A549 (cell line): ENCODE data around the gene UTP3. TPM values are rescaled to one million over a fixed set of nuclear protein-coding genes. Genes with fewer than 3 reads are reported as not detected.

Experiments used
- ATAC-seq, 2 experiments: fragments of 200-7000 bp in 1 of 2; fragments of >200 bp in 1 of 2; cut with Nextera tagmentation in 1 of 2; cut with Tn5 transposase in 1 of 2; 3 replicates each; pipeline versions ENCODE4 v1.8.0 to v1.9.1; 2018 to 2020; ENCODE audit warnings: mild to moderate bottlenecking in 1 of 2, moderate library complexity in 1 of 2
- CTCF ChIA-PET: fragments of 300-600 bp; sonication (Branson Sonifier 250); formaldehyde crosslinking; extraction: SDS; loops from one replicate; lab custom pipeline; 2021; ENCODE audit warnings: antibody characterized with exemption, inconsistent platforms; lab: Yijun Ruan, JAX
- POLR2A ChIA-PET: fragments of 350-600 bp; formaldehyde crosslinking; extraction: SDS; loops from one replicate; lab custom pipeline; 2021; ENCODE audit warnings: antibody characterized with exemption, inconsistent platforms; lab: Yijun Ruan, JAX
- DNase-seq, 2 experiments: peaks; one replicate each; pipeline versions ENCODE4 v3.0.0 to v3.0.0-alpha.2; 2011 to 2016; ENCODE audit warnings: low read depth in 1 of 2, low spot score in 1 of 2
- FAIRE-seq: peaks from 2 replicates; lab custom pipeline; 2011; peaks lifted over from hg19 to GRCh38; lab: Jason Lieb, UNC
- H3K27ac ChIP-seq, 2 experiments: fragments of >200 bp; sonication (Bioruptor Twin); formaldehyde crosslinking; 3 replicates each; pipeline ENCODE4 v1.5.1; 2016 to 2017
- H3K4me1 ChIP-seq: fragments of >200 bp; sonication (Bioruptor Twin); formaldehyde crosslinking; 3 replicates; pipeline ENCODE4 v1.6.1; 2016
- H3K4me2 ChIP-seq: fragments of >200 bp; sonication (Bioruptor Twin); formaldehyde crosslinking; 3 replicates; pipeline ENCODE4 v1.6.1; 2016
- H3K4me3 ChIP-seq: fragments of >200 bp; sonication (Bioruptor Twin); formaldehyde crosslinking; 3 replicates; pipeline ENCODE4 v1.5.1; 2016
- H3K9me3 ChIP-seq: fragments of >200 bp; sonication (Bioruptor Twin); formaldehyde crosslinking; 3 replicates; pipeline ENCODE4 v1.6.1; 2016
- CEBPB ChIP-seq, 2 experiments: fragments of >200 bp in 1 of 2; sonication (Bioruptor Twin) in 1 of 2; formaldehyde crosslinking in 1 of 2; IDR thresholded peaks; 2 replicates each; pipeline ENCODE4 v1.6.1; 2012 to 2016
- CHD2 ChIP-seq: fragments of 150-350 bp; IDR thresholded peaks from 2 replicates; pipeline ENCODE4 v1.6.1; 2014; ENCODE audit warnings: low read length; ENCODE audit not compliant: partially characterized antibody
- ESRRA ChIP-seq: fragments of 150-350 bp; IDR thresholded peaks from 2 replicates; pipeline ENCODE4 v1.6.1; 2014; ENCODE audit warnings: mild to moderate bottlenecking, low read length, borderline replicate concordance
- FOSB ChIP-seq: fragments of 250-450 bp; sonication (Bioruptor Pico); IDR thresholded peaks from 2 replicates; pipeline ENCODE4 v1.5.0; 2020; ENCODE audit warnings: mild to moderate bottlenecking, moderate library complexity
- FOSL2 ChIP-seq, 2 experiments: fragments of 450-650 bp in 1 of 2; fragments of >200 bp in 1 of 2; sonication (Bioruptor Twin) in 1 of 2; formaldehyde crosslinking; IDR thresholded peaks; 2 replicates each; pipeline versions ENCODE4 v1.5.0 to v1.6.1; 2016 to 2020; ENCODE audit warnings: mild to moderate bottlenecking in 1 of 2, moderate library complexity in 1 of 2
- FOXS1 ChIP-seq: fragments of 250-450 bp; sonication (Bioruptor Pico); IDR thresholded peaks from 2 replicates; pipeline ENCODE4 v1.5.0; 2020; ENCODE audit warnings: mild to moderate bottlenecking, moderate library complexity
- GATA3 ChIP-seq: IDR thresholded peaks from 2 replicates; pipeline ENCODE4 v1.6.1; 2012; ENCODE audit warnings: borderline replicate concordance
- HEYL ChIP-seq: fragments of 250-450 bp; sonication (Bioruptor Pico); IDR thresholded peaks from 2 replicates; pipeline ENCODE4 v1.8.0; 2021; ENCODE audit warnings: mild to moderate bottlenecking, moderate library complexity
- HOXB13 ChIP-seq: fragments of 250-450 bp; sonication (Bioruptor Pico); IDR thresholded peaks from 2 replicates; pipeline ENCODE4 v1.5.0; 2020; ENCODE audit warnings: low read depth, mild to moderate bottlenecking, moderate library complexity
- HOXB5 ChIP-seq: fragments of 250-450 bp; sonication (Bioruptor Pico); IDR thresholded peaks from 2 replicates; pipeline ENCODE4 v1.5.0; 2020; ENCODE audit warnings: mild to moderate bottlenecking, moderate library complexity
- JUN ChIP-seq, 2 experiments: fragments of >200 bp; sonication (Bioruptor Twin); formaldehyde crosslinking; IDR thresholded peaks; 2 replicates in 1 of 2; 3 replicates in 1 of 2; pipeline ENCODE4 v1.6.1; 2016 to 2017
- MAFK ChIP-seq: fragments of 450-650 bp; IDR thresholded peaks from 2 replicates; pipeline ENCODE4 v1.6.1; 2014; ENCODE audit not compliant: partially characterized antibody
- MYC ChIP-seq: IDR thresholded peaks from 2 replicates; pipeline ENCODE4 v1.6.1; 2012; ENCODE audit warnings: mild to moderate bottlenecking, inconsistent platforms, low read length, improper control_type of control experiment, borderline replicate concordance
- NPAS2 ChIP-seq: fragments of 250-450 bp; sonication (Bioruptor Pico); IDR thresholded peaks from 2 replicates; pipeline ENCODE4 v1.8.0; 2022; ENCODE audit warnings: mild to moderate bottlenecking, moderate library complexity, borderline replicate concordance
- POLR2A ChIP-seq: IDR thresholded peaks from 2 replicates; pipeline ENCODE4 v1.6.1; 2012; ENCODE audit warnings: mild to moderate bottlenecking, low read length
- RCOR1 ChIP-seq: fragments of 150-350 bp; IDR thresholded peaks from 2 replicates; pipeline ENCODE4 v1.6.1; 2014; ENCODE audit warnings: antibody characterized with exemption, low read length, low read depth
- RNF2 ChIP-seq: fragments of 200-600 bp; sonication (generic); IDR thresholded peaks from 2 replicates; pipeline ENCODE4 v1.6.1; 2016; ENCODE audit warnings: low read depth, mild to moderate bottlenecking, antibody characterized with exemption, moderate library complexity, borderline replicate concordance
- TP53 ChIP-seq: fragments of 250-450 bp; sonication (Bioruptor Pico); IDR thresholded peaks from 2 replicates; pipeline ENCODE4 v1.5.0; 2021; ENCODE audit warnings: mild to moderate bottlenecking, moderate library complexity
- ZC3H11A ChIP-seq: fragments of 450-650 bp; IDR thresholded peaks from 2 replicates; pipeline ENCODE4 v1.6.1; 2014; ENCODE audit warnings: antibody characterized with exemption, mild to moderate bottlenecking
- ZNF302 ChIP-seq: fragments of 250-450 bp; sonication (Bioruptor Pico); IDR thresholded peaks from 2 replicates; pipeline ENCODE4 v1.9.0; 2021; ENCODE audit warnings: inconsistent platforms, mild to moderate bottlenecking, moderate library complexity
- ZSCAN20 ChIP-seq: fragments of 250-450 bp; sonication (Bioruptor Pico); IDR thresholded peaks from 2 replicates; pipeline ENCODE4 v1.8.0; 2022; ENCODE audit warnings: mild to moderate bottlenecking, moderate library complexity
- WGBS: methylation state at CpG from one replicate; pipeline ENCODE4 v1.1.6; 2017; ENCODE audit errors: missing lambda C conversion rate; 5-methylcytosine and 5-hydroxymethylcytosine counted together
- polyA minus RNA-seq: library from RNA; depleted of rRNA, polyadenylated mRNA; stranded (reverse); fragments of >200 nt; gene quantifications from 2 replicates; pipeline ENCODE4 v1.2.3, GENCODE V29; 2011; rRNA and poly(A)+ RNA removed
- polyA plus RNA-seq, 4 experiments: library from polyadenylated mRNA; depleted of rRNA in 3 of 4; stranded (reverse); fragments of >200 nt; fragmentation: RNase III in 1 of 4; extraction: RNeasy Plus Mini Kit Qiagen cat#74134 plus additional on column Dnase treatment in 1 of 4; gene quantifications; 2 replicates in 3 of 4; 3 replicates in 1 of 4; pipeline ENCODE4 v1.2.3, GENCODE V29; 2011 to 2017
- TF ChIP-seq, protein P1 (sequence below): IDR thresholded peaks from 2 replicates; pipeline ENCODE4 v1.6.1; 2012
- TF ChIP-seq, protein P2 (sequence below): fragments of 150-350 bp; IDR thresholded peaks from 2 replicates; pipeline ENCODE4 v1.6.1; 2014; ENCODE audit warnings: low read depth, mild to moderate bottlenecking, low read length
- TF ChIP-seq, protein P3 (sequence below): fragments of 450-650 bp; IDR thresholded peaks from 2 replicates; pipeline ENCODE4 v1.6.1; 2014; ENCODE audit warnings: antibody characterized with exemption
- TF ChIP-seq, protein P4 (sequence below): fragments of >200 bp; sonication (Bioruptor Twin); formaldehyde crosslinking; IDR thresholded peaks from 3 replicates; pipeline ENCODE4 v1.5.1; 2016
- TF ChIP-seq, protein P5 (sequence below): fragments of >200 bp; sonication (Bioruptor Twin); formaldehyde crosslinking; IDR thresholded peaks from 3 replicates; pipeline ENCODE4 v1.6.1; 2016

The UTP3 gene, protein sequence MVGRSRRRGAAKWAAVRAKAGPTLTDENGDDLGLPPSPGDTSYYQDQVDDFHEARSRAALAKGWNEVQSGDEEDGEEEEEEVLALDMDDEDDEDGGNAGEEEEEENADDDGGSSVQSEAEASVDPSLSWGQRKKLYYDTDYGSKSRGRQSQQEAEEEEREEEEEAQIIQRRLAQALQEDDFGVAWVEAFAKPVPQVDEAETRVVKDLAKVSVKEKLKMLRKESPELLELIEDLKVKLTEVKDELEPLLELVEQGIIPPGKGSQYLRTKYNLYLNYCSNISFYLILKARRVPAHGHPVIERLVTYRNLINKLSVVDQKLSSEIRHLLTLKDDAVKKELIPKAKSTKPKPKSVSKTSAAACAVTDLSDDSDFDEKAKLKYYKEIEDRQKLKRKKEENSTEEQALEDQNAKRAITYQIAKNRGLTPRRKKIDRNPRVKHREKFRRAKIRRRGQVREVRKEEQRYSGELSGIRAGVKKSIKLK
- polyA plus RNA-seq (2011; rRNA removed) (19.0 and 24.8 TPM in 2 replicates), polyA plus RNA-seq (2017; fragmentation: RNase III; extraction: RNeasy Plus Mini Kit Qiagen cat#74134 plus additional on column Dnase treatment) (44.6 to 46.2 TPM (median 45.2 TPM) in 3 replicates), polyA minus RNA-seq (3.6 and 4.1 TPM in 2 replicates)
- polyA plus RNA-seq (2012; cell fraction: cytosol; rRNA removed), result 15.2 and 19.6 TPM in 2 replicates
- polyA plus RNA-seq (2012; cell fraction: nucleus; rRNA removed), result 9.3 and 9.9 TPM in 2 replicates

DNA sequence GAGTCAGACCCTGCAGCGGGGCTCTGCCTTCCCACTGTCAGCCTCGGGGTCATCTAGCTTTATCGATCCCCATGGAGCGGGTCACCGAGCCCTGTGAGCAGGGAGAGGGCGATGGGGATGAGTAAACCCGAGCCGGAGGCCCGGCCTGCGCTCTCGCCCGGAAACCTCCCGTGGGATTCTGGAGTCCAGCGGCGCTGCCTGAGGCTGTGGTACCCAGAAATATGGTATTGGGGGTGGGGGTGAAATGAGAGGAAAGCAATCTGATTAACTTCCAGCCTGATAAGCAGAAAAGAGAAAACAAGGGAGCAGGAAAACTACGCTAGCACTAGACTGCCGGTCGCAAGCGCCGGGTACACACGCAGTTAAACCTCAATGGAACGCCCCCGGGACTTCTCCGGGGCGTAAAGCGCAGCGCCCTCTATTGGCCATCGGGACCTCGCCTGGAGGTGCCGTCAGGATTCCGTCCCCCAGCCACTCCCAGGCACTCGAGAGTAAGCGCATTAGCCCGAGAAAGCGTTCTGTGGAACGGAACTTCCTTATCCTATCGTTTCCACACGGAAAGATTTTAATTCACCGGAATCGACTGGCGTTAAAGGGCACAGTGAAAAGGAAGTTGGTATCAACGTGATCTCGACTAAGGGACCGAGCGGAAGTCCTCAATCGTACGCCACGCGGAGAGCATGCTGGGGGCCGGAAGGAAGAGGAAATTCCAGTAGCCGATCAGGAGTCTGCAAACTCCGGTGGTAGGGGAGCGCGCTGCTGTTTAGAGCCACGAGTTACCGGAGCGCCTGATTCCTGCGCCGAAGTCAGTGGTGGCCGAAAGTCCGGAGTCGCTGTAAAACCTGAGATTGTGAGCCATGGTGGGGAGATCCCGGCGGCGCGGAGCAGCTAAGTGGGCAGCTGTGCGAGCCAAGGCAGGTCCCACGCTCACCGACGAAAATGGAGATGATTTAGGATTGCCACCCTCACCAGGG is at the start of gene UTP3:
Gene UTP3 (plus strand): TSS at position 712 of the 974 bp plus-strand sequence. CDS start 146 bp downstream, at position 858.
- ChIA-PET CTCF (interaction anchor here (0.6 to 1.8 kb wide), 9 partner anchors 9 to 36 kb away, joined by 3 to 10 read pairs (median 4); partner anchors contain the start of gene JCHAIN), POLR2A (interaction anchor here (0.9 to 2.2 kb wide), 2 partner anchors 10 to 16 kb away, joined by 4 to 12 read pairs; no protein-coding TSS in a partner anchor)
- Histone ChIP-seq H3K4me1 (peaks cover 21% of the 10 kb centered on the region), H3K4me2 (peak within 1 kb of the TSS; percentile 87), H3K27ac (peak within 1 kb of the TSS; percentile 87 to 96), H3K9me3 (no peaks in the 10 kb centered on the region), H3K4me3 (peak within 1 kb of the TSS; percentile 70)
- DNase-seq, result peak; percentile 75 to 97
- FAIRE-seq, result peak; percentile 7
- under 1% methylated on average over 51 of the region's 70 CpGs for WGBS
- peak; percentile 97 for ATAC-seq
- TF ChIP-seq FOSB, result no peak
- no peak for TF ChIP-seq FOXS1 (CRISPR knock-in tag)
- peak; percentile 64 to 85; a peak in 4 of 5 replicates for TF ChIP-seq JUN (IDR thresholded peaks at IDR 0.05)
- no peak for TF ChIP-seq ZSCAN20
- TF ChIP-seq, protein P1, sequence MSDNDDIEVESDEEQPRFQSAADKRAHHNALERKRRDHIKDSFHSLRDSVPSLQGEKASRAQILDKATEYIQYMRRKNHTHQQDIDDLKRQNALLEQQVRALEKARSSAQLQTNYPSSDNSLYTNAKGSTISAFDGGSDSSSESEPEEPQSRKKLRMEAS, result peak; percentile 94
- no peak for TF ChIP-seq TP53
- TF ChIP-seq, protein P2, sequence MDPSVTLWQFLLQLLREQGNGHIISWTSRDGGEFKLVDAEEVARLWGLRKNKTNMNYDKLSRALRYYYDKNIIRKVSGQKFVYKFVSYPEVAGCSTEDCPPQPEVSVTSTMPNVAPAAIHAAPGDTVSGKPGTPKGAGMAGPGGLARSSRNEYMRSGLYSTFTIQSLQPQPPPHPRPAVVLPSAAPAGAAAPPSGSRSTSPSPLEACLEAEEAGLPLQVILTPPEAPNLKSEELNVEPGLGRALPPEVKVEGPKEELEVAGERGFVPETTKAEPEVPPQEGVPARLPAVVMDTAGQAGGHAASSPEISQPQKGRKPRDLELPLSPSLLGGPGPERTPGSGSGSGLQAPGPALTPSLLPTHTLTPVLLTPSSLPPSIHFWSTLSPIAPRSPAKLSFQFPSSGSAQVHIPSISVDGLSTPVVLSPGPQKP, result no peak
- no peak for TF ChIP-seq MAFK
- TF ChIP-seq, protein P3, sequence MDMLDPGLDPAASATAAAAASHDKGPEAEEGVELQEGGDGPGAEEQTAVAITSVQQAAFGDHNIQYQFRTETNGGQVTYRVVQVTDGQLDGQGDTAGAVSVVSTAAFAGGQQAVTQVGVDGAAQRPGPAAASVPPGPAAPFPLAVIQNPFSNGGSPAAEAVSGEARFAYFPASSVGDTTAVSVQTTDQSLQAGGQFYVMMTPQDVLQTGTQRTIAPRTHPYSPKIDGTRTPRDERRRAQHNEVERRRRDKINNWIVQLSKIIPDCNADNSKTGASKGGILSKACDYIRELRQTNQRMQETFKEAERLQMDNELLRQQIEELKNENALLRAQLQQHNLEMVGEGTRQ, result no peak
- no peak for TF ChIP-seq NPAS2 (CRISPR knock-in tag)
- TF ChIP-seq FOSL2 (IDR thresholded peaks at IDR 0.05), result no peak
- no peak for TF ChIP-seq FOSL2 (CRISPR knock-in tag; IDR thresholded peaks at IDR 0.05)
- peak; percentile 63 for TF ChIP-seq POLR2A
- no peak for TF ChIP-seq HOXB5 (CRISPR knock-in tag)
- TF ChIP-seq, protein P4, sequence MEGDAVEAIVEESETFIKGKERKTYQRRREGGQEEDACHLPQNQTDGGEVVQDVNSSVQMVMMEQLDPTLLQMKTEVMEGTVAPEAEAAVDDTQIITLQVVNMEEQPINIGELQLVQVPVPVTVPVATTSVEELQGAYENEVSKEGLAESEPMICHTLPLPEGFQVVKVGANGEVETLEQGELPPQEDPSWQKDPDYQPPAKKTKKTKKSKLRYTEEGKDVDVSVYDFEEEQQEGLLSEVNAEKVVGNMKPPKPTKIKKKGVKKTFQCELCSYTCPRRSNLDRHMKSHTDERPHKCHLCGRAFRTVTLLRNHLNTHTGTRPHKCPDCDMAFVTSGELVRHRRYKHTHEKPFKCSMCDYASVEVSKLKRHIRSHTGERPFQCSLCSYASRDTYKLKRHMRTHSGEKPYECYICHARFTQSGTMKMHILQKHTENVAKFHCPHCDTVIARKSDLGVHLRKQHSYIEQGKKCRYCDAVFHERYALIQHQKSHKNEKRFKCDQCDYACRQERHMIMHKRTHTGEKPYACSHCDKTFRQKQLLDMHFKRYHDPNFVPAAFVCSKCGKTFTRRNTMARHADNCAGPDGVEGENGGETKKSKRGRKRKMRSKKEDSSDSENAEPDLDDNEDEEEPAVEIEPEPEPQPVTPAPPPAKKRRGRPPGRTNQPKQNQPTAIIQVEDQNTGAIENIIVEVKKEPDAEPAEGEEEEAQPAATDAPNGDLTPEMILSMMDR, result peak; percentile 89
- TF ChIP-seq ZNF302 (CRISPR knock-in tag), result no peak
- no peak for TF ChIP-seq HOXB13 (CRISPR knock-in tag)
- TF ChIP-seq, protein P5, sequence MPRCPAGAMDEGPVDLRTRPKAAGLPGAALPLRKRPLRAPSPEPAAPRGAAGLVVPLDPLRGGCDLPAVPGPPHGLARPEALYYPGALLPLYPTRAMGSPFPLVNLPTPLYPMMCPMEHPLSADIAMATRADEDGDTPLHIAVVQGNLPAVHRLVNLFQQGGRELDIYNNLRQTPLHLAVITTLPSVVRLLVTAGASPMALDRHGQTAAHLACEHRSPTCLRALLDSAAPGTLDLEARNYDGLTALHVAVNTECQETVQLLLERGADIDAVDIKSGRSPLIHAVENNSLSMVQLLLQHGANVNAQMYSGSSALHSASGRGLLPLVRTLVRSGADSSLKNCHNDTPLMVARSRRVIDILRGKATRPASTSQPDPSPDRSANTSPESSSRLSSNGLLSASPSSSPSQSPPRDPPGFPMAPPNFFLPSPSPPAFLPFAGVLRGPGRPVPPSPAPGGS, result peak; percentile 89; the same call in 2 of the 3 replicates
- no peak for TF ChIP-seq CHD2
- TF ChIP-seq ESRRA, result no peak
- peak; percentile 87 for TF ChIP-seq MYC
- 0 out of 4 replicates have a peak, but pooled peaks of 1 of the 2 experiments have one; percentile 10 for TF ChIP-seq CEBPB (IDR thresholded peaks at IDR 0.05)
- no peak for TF ChIP-seq RCOR1
- TF ChIP-seq RNF2, result no peak
- TF ChIP-seq GATA3, result peak; percentile 39; the same call in 1 of the 2 replicates
- no peak; the same call in 1 of the 2 replicates for TF ChIP-seq ZC3H11A
- TF ChIP-seq HEYL (CRISPR knock-in tag), result no peak
